ENCODE measurements around the gene MICOS13. TPM values are rescaled to one million over a fixed set of nuclear protein-coding genes. Genes with fewer than 3 reads are reported as not detected.

Gene MICOS13
- total RNA-seq, 1 experiment from 2014 or later = 93.5 TPM

- POLR2A ChIA-PET = no interaction called here
Measured at GRCh38 chr19:5648464-5648863, 31.9 kb downstream of the MICOS13 start.

GRCh38 chr19:5646703-5647102 is 33.6 kb downstream of the MICOS13 start:
- Histone ChIP-seq H3K27me3 (ENCODE audit: control insufficient read depth, insufficient read depth, low read length) (no peaks in the 10 kb centered on the region), H3K4me3 (ENCODE audit: low read depth in 2 of 2, low read length in 2 of 2) (no peak overlapping the region), H3K4me1 (ENCODE audit: control insufficient read depth, insufficient read depth, low read length) (no peaks in the 10 kb centered on the region), H3K27ac (ENCODE audit: low read length) (no peak overlapping the region), H3K9me3 (ENCODE audit: control insufficient read depth, insufficient read depth, low read depth, low read length) (no peaks in the 10 kb centered on the region), H3K36me3 (ENCODE audit: control insufficient read depth, insufficient read depth, low read length) (peaks cover 34% of the 10 kb centered on the region)
- intact Hi-C loops (cut with micrococcal nuclease; ENCODE audit: unreplicated experiment) (no loop called here), in situ Hi-C loops (cut with HindIII; ENCODE audit: low pct_unique_long_range_greater_than_20kb, low sequenced_read_pairs) (no loop called here)
- ChIA-PET POLR2A (no interaction called here), CTCF (no interaction called here)
- no TSS peak for BruUV-seq (replicated peaks)
- DNase-seq (ENCODE audit: low read depth, low spot score) (no peak), ATAC-seq (no peak)
- no peak for TF ChIP-seq POLR2AphosphoS5 (IDR thresholded peaks at IDR 0.05; ENCODE audit: low read depth, low read length)
- TF ChIP-seq TCF7L2 (IDR thresholded peaks at IDR 0.05; ENCODE audit: low read depth, low read length) = no peak
- no peak for TF ChIP-seq REST (IDR thresholded peaks at IDR 0.05; ENCODE audit: insufficient read depth in 1 of 2, low read depth in 2 of 2, low read length in 1 of 2)
- no peak for TF ChIP-seq SIN3A (IDR thresholded peaks at IDR 0.05; ENCODE audit: borderline replicate concordance, insufficient read depth, low read depth, low read length)
- no peak for TF ChIP-seq CTCF (IDR thresholded peaks at IDR 0.05)

More at GRCh38 chr19:5648464-5648863, 31.9 kb downstream of the MICOS13 start:
- H3K27ac ChIP-seq (ENCODE audit: low read length) = no peak overlapping the region
- no TSS peak for BruUV-seq (replicated peaks)
- DNase-seq (ENCODE audit: low read depth, low spot score) (no peak), ATAC-seq (no peak)
- H3K9me3 ChIP-seq (ENCODE audit: control insufficient read depth, insufficient read depth, low read depth, low read length) = no peaks in the 10 kb centered on the region
- H3K27me3 ChIP-seq (ENCODE audit: control insufficient read depth, insufficient read depth, low read length) = no peaks in the 10 kb centered on the region
- TF ChIP-seq SIN3A (IDR thresholded peaks at IDR 0.05; ENCODE audit: borderline replicate concordance, insufficient read depth, low read depth, low read length) (no peak), REST (IDR thresholded peaks at IDR 0.05; ENCODE audit: insufficient read depth in 1 of 2, low read depth in 2 of 2, low read length in 1 of 2) (no peak), TCF7L2 (IDR thresholded peaks at IDR 0.05; ENCODE audit: low read depth, low read length) (no peak), CTCF (IDR thresholded peaks at IDR 0.05) (no peak), POLR2AphosphoS5 (IDR thresholded peaks at IDR 0.05; ENCODE audit: low read depth, low read length) (no peak)
- CTCF ChIA-PET = no interaction called here
- no peaks in the 10 kb centered on the region for H3K4me1 ChIP-seq (ENCODE audit: control insufficient read depth, insufficient read depth, low read length)
- in situ Hi-C loops (cut with HindIII; ENCODE audit: low pct_unique_long_range_greater_than_20kb, low sequenced_read_pairs) = no loop called here
- intact Hi-C loops (cut with micrococcal nuclease; ENCODE audit: unreplicated experiment) = no loop called here
- H3K4me3 ChIP-seq (ENCODE audit: low read depth in 2 of 2, low read length in 2 of 2) = no peak overlapping the region
- H3K36me3 ChIP-seq (ENCODE audit: control insufficient read depth, insufficient read depth, low read length) = peaks cover 29% of the 10 kb centered on the region
